CD14-positive monocyte (primary cell): ENCODE data around the gene RAE1. TPM values are rescaled to one million over a fixed set of nuclear protein-coding genes. Genes with fewer than 3 reads are reported as not detected.

Experiments used
- DNase-seq, 3 donors: peaks; one replicate each; pipeline ENCODE4 v3.0.0-alpha.2; 2011 to 2022
- H2AFZ ChIP-seq: 2 replicates; pipeline ENCODE4 v1.6.0; 2012; ENCODE audit warnings: mild to moderate bottlenecking, low read depth, low read length, inconsistent platforms; ENCODE audit not compliant: insufficient read depth, poor library complexity, severe bottlenecking
- H3K27ac ChIP-seq, 2 donors: 1 replicate in 1 of 2; 2 replicates in 1 of 2; pipeline ENCODE4 v1.5.1; 2012 to 2013; ENCODE audit warnings: low read length in 2 of 2, control low read depth in 1 of 2, inconsistent platforms in 1 of 2, low read depth in 1 of 2, mild to moderate bottlenecking in 1 of 2
- H3K27me3 ChIP-seq, 2 donors: one replicate each; pipeline versions ENCODE4 v1.6.0 to v1.6.1; 2011 to 2013; ENCODE audit warnings: low read length in 2 of 2; ENCODE audit not compliant: control insufficient read depth in 2 of 2, insufficient read depth in 2 of 2
- H3K36me3 ChIP-seq, 2 donors: replicated peaks in 1 of 2; 1 replicate in 1 of 2; 2 replicates in 1 of 2; pipeline versions ENCODE4 v1.5.1 to v1.6.1; 2012 to 2013; ENCODE audit warnings: low read length in 2 of 2, control low read depth in 1 of 2, inconsistent platforms in 1 of 2, mild to moderate bottlenecking in 1 of 2; ENCODE audit not compliant: insufficient read depth in 2 of 2, control insufficient read depth in 1 of 2
- H3K4me1 ChIP-seq, 2 donors: 1 replicate in 1 of 2; 2 replicates in 1 of 2; pipeline versions ENCODE4 v1.5.1 to v1.6.1; 2012 to 2013; ENCODE audit warnings: low read length in 2 of 2, control low read depth in 1 of 2, inconsistent platforms in 1 of 2, mild to moderate bottlenecking in 1 of 2, moderate library complexity in 1 of 2; ENCODE audit not compliant: insufficient read depth in 2 of 2, control insufficient read depth in 1 of 2
- H3K4me2 ChIP-seq: replicated peaks from 2 replicates; pipeline ENCODE3; 2012; ENCODE audit warnings: low read length, moderate library complexity, mild to moderate bottlenecking; ENCODE audit not compliant: poor library complexity, severe bottlenecking; ENCODE audit errors: extremely low read depth
- H3K4me3 ChIP-seq, 3 experiments: fragments of 200-600 bp in 1 of 3; sonication (generic) in 1 of 3; replicated peaks in 1 of 3; 1 replicate in 2 of 3; 2 replicates in 1 of 3; pipeline ENCODE4 v1.5.1; 2011 to 2013; ENCODE audit warnings: low read length in 3 of 3, mild to moderate bottlenecking in 3 of 3, control low read depth in 2 of 3, low read depth in 2 of 3, inconsistent platforms in 1 of 3, moderate library complexity in 1 of 3
- H3K79me2 ChIP-seq: 2 replicates; pipeline ENCODE4 v1.6.0; 2012; ENCODE audit warnings: mild to moderate bottlenecking, control low read depth, inconsistent platforms, low read length, moderate library complexity; ENCODE audit not compliant: insufficient read depth
- H3K9ac ChIP-seq: 2 replicates; pipeline ENCODE4 v1.6.0; 2017; ENCODE audit warnings: low read length, mild to moderate bottlenecking; ENCODE audit not compliant: insufficient read depth, poor library complexity, severe bottlenecking
- H3K9me3 ChIP-seq, 2 donors: replicated peaks in 1 of 2; 1 replicate in 1 of 2; 2 replicates in 1 of 2; pipeline versions ENCODE4 v1.5.1 to v1.6.1; 2012 to 2013; ENCODE audit warnings: low read length in 2 of 2, control low read depth in 1 of 2; ENCODE audit not compliant: control insufficient read depth in 1 of 2, insufficient read depth in 1 of 2
- H4K20me1 ChIP-seq: 2 replicates; pipeline ENCODE4 v1.6.0; 2012; ENCODE audit warnings: mild to moderate bottlenecking, low read length, control low read depth, moderate library complexity; ENCODE audit not compliant: insufficient read depth
- H3K27ac Mint-ChIP-seq, 7 donors: one replicate each; pipeline ENCODE4 v1.8.0; 2020; ENCODE audit warnings: mild to moderate bottlenecking in 7 of 7, mixed read lengths in 7 of 7, moderate library complexity in 6 of 7, inconsistent platforms in 2 of 7
- H3K27me3 Mint-ChIP-seq, 3 donors: one replicate each; pipeline ENCODE4 v1.8.0; 2021 to 2022; ENCODE audit warnings: low read depth in 3 of 3, mild to moderate bottlenecking in 3 of 3, mixed read lengths in 3 of 3, moderate library complexity in 3 of 3, inconsistent platforms in 1 of 3
- H3K36me3 Mint-ChIP-seq, 2 donors: one replicate each; pipeline ENCODE4 v1.8.0; 2020; ENCODE audit warnings: mixed read lengths in 2 of 2, inconsistent platforms in 1 of 2, mild to moderate bottlenecking in 1 of 2
- H3K4me1 Mint-ChIP-seq: one replicate; pipeline ENCODE4 v1.8.0; 2020; ENCODE audit warnings: mild to moderate bottlenecking, mixed read lengths
- H3K4me3 Mint-ChIP-seq, 2 donors: one replicate each; pipeline ENCODE4 v1.8.0; 2020; ENCODE audit warnings: mild to moderate bottlenecking in 2 of 2, mixed read lengths in 2 of 2, moderate library complexity in 1 of 2
- H3K9me3 Mint-ChIP-seq, 7 donors: one replicate each; pipeline ENCODE4 v1.8.0; 2020 to 2022; ENCODE audit warnings: mixed read lengths in 7 of 7, mild to moderate bottlenecking in 6 of 7, moderate library complexity in 6 of 7, inconsistent platforms in 2 of 7
- CTCF ChIP-seq: fragments of 200-600 bp; IDR thresholded peaks from one replicate; pipeline ENCODE4 v1.8.0; 2022; ENCODE audit warnings: antibody characterized with exemption, mild to moderate bottlenecking
- WGBS: methylation state at CpG from one replicate; pipeline ENCODE4 v1.1.5; 2013; ENCODE audit warnings: missing lambda C conversion rate; ENCODE audit not compliant: insufficient coverage; 5-methylcytosine and 5-hydroxymethylcytosine counted together
- intact Hi-C, 2 donors: fragments of 100-400 bp; cut with micrococcal nuclease; formaldehyde crosslinking; loops; one replicate each; pipeline versions ENCODE4 v1.15.0 to v1.15.1; 2023
- polyA plus RNA-seq, 3 donors: library from polyadenylated mRNA; depleted of rRNA in 1 of 3; unstranded in 2 of 3; stranded (reverse) in 1 of 3; fragments of 300-500 nt in 2 of 3; fragments of >200 nt in 1 of 3; fragmentation: Illumina TruSeq in 2 of 3; gene quantifications; 1 replicate in 2 of 3; 2 replicates in 1 of 3; pipeline ENCODE4 v1.2.3, GENCODE V29; 2012 to 2021

The RAE1 gene
- polyA plus RNA-seq, 3 donors, result 15.8 to 27.5 (median 21.7) TPM

- peaks cover 2 to 7% (median 6%) of the 10 kb centered on the region in 3 donors for H3K27me3 Mint-ChIP-seq
Observed at GRCh38 chr20:57394121-57395082, 43.3 kb downstream of the RAE1 start.

More at GRCh38 chr20:57394121-57395082, 43.3 kb downstream of the RAE1 start:
- peaks cover 71% of the 10 kb centered on the region for H3K79me2 ChIP-seq
- Mint-ChIP-seq H3K4me3 (peak overlapping the region in 1 of 2 donors; percentile 90), H3K4me1 (peaks cover 81% of the 10 kb centered on the region), H3K9me3 (peaks cover 0 to 3% (median 0%) of the 10 kb centered on the region in 7 donors), H3K27ac (peak overlapping the region in 1 of 7 donors; percentile 21), H3K36me3 (peaks cover 60 to 62% of the 10 kb centered on the region in 2 donors)
- no peak for DNase-seq
- peaks cover 75% of the 10 kb centered on the region for H4K20me1 ChIP-seq
- H3K9ac ChIP-seq, result no peak overlapping the region
- peaks cover 47 to 55% of the 10 kb centered on the region in 2 donors for H3K36me3 ChIP-seq
- H3K27me3 ChIP-seq, result no peaks in the 10 kb centered on the region
- H3K4me2 ChIP-seq, result no peak overlapping the region
- TF ChIP-seq CTCF, result no peak
- 90% methylated on average over 24 of the region's 27 CpGs for WGBS
- H3K9me3 ChIP-seq, result no peaks in the 10 kb centered on the region
- H3K27ac ChIP-seq, result no peak overlapping the region
- peaks cover 67 to 74% of the 10 kb centered on the region in 2 donors for H3K4me1 ChIP-seq
- intact Hi-C loops, result loop anchor here (5.0 to 10.0 kb wide), 2 partner anchors 38 to 80 kb away; no protein-coding TSS in a partner anchor
- no peak overlapping the region for H2AFZ ChIP-seq
- H3K4me3 ChIP-seq, result no peak overlapping the region
